Neural progenitor cell (in vitro differentiated cells): ENCODE results near the gene ATG4A. TPM values are rescaled to one million over a fixed set of nuclear protein-coding genes. Genes with fewer than 3 reads are reported as not detected.

Source experiments
- DNase-seq: peaks from one replicate; pipeline ENCODE4 v3.0.0-alpha.2; 2016; ENCODE audit warnings: low spot score
- H2AFZ ChIP-seq: fragments of 200-600 bp; sonication (generic); replicated peaks from 2 replicates; pipeline ENCODE4 v1.6.1; 2016; ENCODE audit warnings: antibody characterized with exemption
- H3F3A ChIP-seq: fragments of 200-600 bp; sonication (generic); 2 replicates; pipeline ENCODE4 v1.6.1; 2016; ENCODE audit warnings: antibody characterized with exemption, low read depth
- H3K27ac ChIP-seq: fragments of 200-600 bp; sonication (generic); 2 replicates; pipeline ENCODE4 v1.5.1; 2016; ENCODE audit warnings: mild to moderate bottlenecking
- H3K27me3 ChIP-seq: fragments of 200-600 bp; sonication (generic); 2 replicates; pipeline ENCODE4 v1.6.1; 2016; ENCODE audit warnings: mild to moderate bottlenecking, moderate library complexity
- H3K36me3 ChIP-seq: fragments of 200-600 bp; sonication (generic); 2 replicates; pipeline ENCODE4 v1.5.1; 2016
- H3K4me1 ChIP-seq: fragments of 200-600 bp; sonication (generic); 2 replicates; pipeline ENCODE4 v1.6.1; 2016; ENCODE audit warnings: mixed run types
- H3K4me2 ChIP-seq: fragments of 200-600 bp; sonication (generic); 2 replicates; pipeline ENCODE4 v1.6.1; 2016
- H3K4me3 ChIP-seq: fragments of 200-600 bp; sonication (generic); 2 replicates; pipeline ENCODE4 v1.5.1; 2016
- H3K79me2 ChIP-seq: fragments of 200-600 bp; sonication (generic); 2 replicates; pipeline ENCODE4 v1.6.1; 2016; ENCODE audit warnings: low read depth
- H3K9ac ChIP-seq: fragments of 200-600 bp; sonication (generic); 2 replicates; pipeline ENCODE4 v1.6.1; 2016
- H3K9me3 ChIP-seq: fragments of 200-600 bp; sonication (generic); 2 replicates; pipeline ENCODE4 v1.5.1; 2016; ENCODE audit warnings: low read depth
- H4K20me1 ChIP-seq: fragments of 200-600 bp; sonication (generic); 2 replicates; pipeline ENCODE4 v1.6.1; 2016; ENCODE audit warnings: low read depth
- H3K27ac Mint-ChIP-seq: 3 replicates; pipeline ENCODE4 v1.8.0; 2021; ENCODE audit warnings: mixed read lengths
- H3K27me3 Mint-ChIP-seq: 2 replicates; pipeline ENCODE4 v1.8.0; 2022; ENCODE audit warnings: low read depth, mild to moderate bottlenecking, inconsistent platforms, moderate library complexity, mixed read lengths; ENCODE audit not compliant: insufficient read depth
- H3K36me3 Mint-ChIP-seq: 3 replicates; pipeline ENCODE4 v1.8.0; 2021; ENCODE audit warnings: mixed read lengths
- H3K4me1 Mint-ChIP-seq: 3 replicates; pipeline ENCODE4 v1.8.0; 2021; ENCODE audit warnings: mixed read lengths
- H3K4me3 Mint-ChIP-seq: 3 replicates; pipeline ENCODE4 v1.8.0; 2021; ENCODE audit warnings: mild to moderate bottlenecking, moderate library complexity, mixed read lengths
- H3K9me3 Mint-ChIP-seq: 3 replicates; pipeline ENCODE4 v1.8.0; 2020; ENCODE audit warnings: mixed read lengths
- EZH2 ChIP-seq: fragments of 200-600 bp; sonication (generic); IDR thresholded peaks from 2 replicates; pipeline ENCODE4 v1.6.1; 2017; ENCODE audit warnings: antibody characterized with exemption, mild to moderate bottlenecking, moderate library complexity
- EZH2phosphoT487 ChIP-seq: fragments of 200-600 bp; sonication (generic); IDR thresholded peaks from 2 replicates; pipeline ENCODE4 v1.6.1; 2017; ENCODE audit warnings: antibody characterized with exemption
- total RNA-seq: library from RNA; depleted of rRNA; stranded (reverse); fragments of >200 nt; gene quantifications from 2 replicates; pipeline ENCODE4 v1.2.3, GENCODE V29; 2015; ENCODE audit warnings: low replicate concordance
- TF ChIP-seq, protein P1 (sequence below): fragments of 200-600 bp; sonication (generic); IDR thresholded peaks from 2 replicates; pipeline ENCODE4 v1.5.1; 2017; ENCODE audit warnings: antibody characterized with exemption, mild to moderate bottlenecking

ATG4A gene
- total RNA-seq, 1 donor from 2014 or later, result 6.5 TPM

DNA sequence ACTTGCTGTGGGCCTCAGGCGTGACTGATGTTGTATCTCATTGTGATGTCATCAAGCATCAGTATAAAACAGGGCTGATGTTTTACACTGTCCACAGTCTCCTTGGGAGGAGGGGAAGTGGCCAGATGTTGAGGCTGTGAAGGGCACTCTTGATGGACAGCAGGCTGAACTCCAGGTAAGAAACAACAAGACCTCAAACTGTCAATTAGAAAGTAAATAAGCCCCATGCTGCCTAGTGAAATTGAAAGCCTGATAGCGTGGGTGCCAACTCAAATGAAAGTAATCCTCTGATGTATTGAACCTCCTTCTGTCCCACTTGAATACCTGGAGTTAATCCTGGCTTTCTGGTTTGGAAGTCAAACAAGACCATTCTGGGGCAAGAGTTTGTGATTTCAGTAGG lies 27.0 kb upstream of the ATG4A start:
- Histone ChIP-seq H3K79me2 (no peaks in the 10 kb centered on the region), H3K4me3 (no peak overlapping the region), H3K4me2 (peak overlapping the region; percentile 6), H3K27me3 (no peaks in the 10 kb centered on the region), H3K9me3 (no peaks in the 10 kb centered on the region), H3K9ac (no peak overlapping the region), H3F3A (no peaks in the 10 kb centered on the region), H4K20me1 (no peaks in the 10 kb centered on the region), H3K27ac (no peak overlapping the region), H2AFZ (no peak overlapping the region), H3K36me3 (no peaks in the 10 kb centered on the region), H3K4me1 (peaks cover 13% of the 10 kb centered on the region)
- Mint-ChIP-seq H3K36me3 (no peaks in the 10 kb centered on the region), H3K4me3 (no peak overlapping the region), H3K9me3 (no peaks in the 10 kb centered on the region), H3K27me3 (peaks cover 6% of the 10 kb centered on the region), H3K4me1 (peaks cover 5% of the 10 kb centered on the region), H3K27ac (no peak overlapping the region)
- peak; percentile 28 for DNase-seq
- TF ChIP-seq EZH2phosphoT487 (no peak), EZH2 (no peak)
- TF ChIP-seq, protein P1, sequence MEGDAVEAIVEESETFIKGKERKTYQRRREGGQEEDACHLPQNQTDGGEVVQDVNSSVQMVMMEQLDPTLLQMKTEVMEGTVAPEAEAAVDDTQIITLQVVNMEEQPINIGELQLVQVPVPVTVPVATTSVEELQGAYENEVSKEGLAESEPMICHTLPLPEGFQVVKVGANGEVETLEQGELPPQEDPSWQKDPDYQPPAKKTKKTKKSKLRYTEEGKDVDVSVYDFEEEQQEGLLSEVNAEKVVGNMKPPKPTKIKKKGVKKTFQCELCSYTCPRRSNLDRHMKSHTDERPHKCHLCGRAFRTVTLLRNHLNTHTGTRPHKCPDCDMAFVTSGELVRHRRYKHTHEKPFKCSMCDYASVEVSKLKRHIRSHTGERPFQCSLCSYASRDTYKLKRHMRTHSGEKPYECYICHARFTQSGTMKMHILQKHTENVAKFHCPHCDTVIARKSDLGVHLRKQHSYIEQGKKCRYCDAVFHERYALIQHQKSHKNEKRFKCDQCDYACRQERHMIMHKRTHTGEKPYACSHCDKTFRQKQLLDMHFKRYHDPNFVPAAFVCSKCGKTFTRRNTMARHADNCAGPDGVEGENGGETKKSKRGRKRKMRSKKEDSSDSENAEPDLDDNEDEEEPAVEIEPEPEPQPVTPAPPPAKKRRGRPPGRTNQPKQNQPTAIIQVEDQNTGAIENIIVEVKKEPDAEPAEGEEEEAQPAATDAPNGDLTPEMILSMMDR, result no peak

DNA sequence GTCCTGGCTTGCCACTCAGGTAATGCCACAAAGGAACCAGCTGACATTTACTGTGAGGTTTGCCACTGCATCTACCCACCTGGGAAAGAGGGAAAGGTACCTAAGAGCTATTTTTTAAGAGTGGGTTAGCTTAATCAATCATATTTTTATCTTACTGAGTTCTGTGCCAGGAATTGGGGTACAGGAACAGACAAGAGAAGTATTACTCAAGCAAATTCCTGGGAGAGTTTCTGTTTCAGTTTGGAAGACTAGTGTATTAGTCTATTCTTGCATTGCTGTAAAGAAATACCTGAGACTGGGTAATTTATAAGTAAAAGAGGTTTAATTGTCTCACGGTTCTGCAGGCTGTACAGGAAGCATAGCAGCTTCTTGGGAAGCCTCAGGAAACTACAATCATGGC lies 23.5 kb upstream of the ATG4A start:
- Histone ChIP-seq H3K36me3 (no peaks in the 10 kb centered on the region), H3K27me3 (no peaks in the 10 kb centered on the region), H3K4me1 (peaks cover 13% of the 10 kb centered on the region), H2AFZ (no peak overlapping the region), H3F3A (no peaks in the 10 kb centered on the region), H3K4me2 (no peak overlapping the region), H3K4me3 (no peak overlapping the region), H3K9ac (no peak overlapping the region), H3K27ac (no peak overlapping the region), H3K79me2 (no peaks in the 10 kb centered on the region), H3K9me3 (no peaks in the 10 kb centered on the region), H4K20me1 (no peaks in the 10 kb centered on the region)
- Mint-ChIP-seq H3K4me1 (peaks cover 5% of the 10 kb centered on the region), H3K27ac (no peak overlapping the region), H3K4me3 (no peak overlapping the region), H3K36me3 (no peaks in the 10 kb centered on the region), H3K27me3 (peaks cover 2% of the 10 kb centered on the region), H3K9me3 (no peaks in the 10 kb centered on the region)
- DNase-seq, result no peak
- TF ChIP-seq, protein P1, result no peak
- TF ChIP-seq EZH2phosphoT487 (no peak), EZH2 (no peak)

DNA sequence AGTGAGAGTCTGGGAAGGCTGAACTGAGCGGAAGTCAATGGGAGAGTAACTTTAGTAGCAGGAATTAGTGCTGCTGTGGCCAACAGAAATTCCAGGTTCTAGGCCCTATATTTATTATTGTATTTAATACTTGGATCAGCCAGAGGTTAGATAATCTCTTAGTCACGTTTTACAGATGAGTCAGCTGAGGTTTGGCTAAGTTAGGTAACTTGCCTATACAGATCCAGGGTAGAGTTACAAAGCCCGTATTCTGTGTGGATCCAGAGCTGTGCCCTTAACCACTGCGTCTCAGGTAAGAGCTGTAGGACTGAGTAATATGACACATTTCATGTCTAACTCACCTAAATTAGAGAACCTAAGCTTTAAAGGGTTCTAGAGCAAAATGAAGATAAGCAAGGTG lies 20.7 kb upstream of the ATG4A start:
- H3K27me3 ChIP-seq, result no peaks in the 10 kb centered on the region
- no peaks in the 10 kb centered on the region for H3F3A ChIP-seq
- no peaks in the 10 kb centered on the region for H4K20me1 ChIP-seq
- no peaks in the 10 kb centered on the region for H3K79me2 ChIP-seq
- no peak overlapping the region for H3K9ac ChIP-seq
- H3K36me3 ChIP-seq, result no peaks in the 10 kb centered on the region
- peaks cover 2% of the 10 kb centered on the region for H3K27me3 Mint-ChIP-seq
- peaks cover 2% of the 10 kb centered on the region for H3K4me1 Mint-ChIP-seq
- H3K4me1 ChIP-seq, result no peaks in the 10 kb centered on the region
- H3K4me3 ChIP-seq, result no peak overlapping the region
- no peak overlapping the region for H3K27ac ChIP-seq
- no peaks in the 10 kb centered on the region for H3K9me3 Mint-ChIP-seq
- H3K9me3 ChIP-seq, result no peaks in the 10 kb centered on the region
- DNase-seq, result no peak
- no peak overlapping the region for H3K4me3 Mint-ChIP-seq
- no peaks in the 10 kb centered on the region for H3K36me3 Mint-ChIP-seq
- no peak overlapping the region for H2AFZ ChIP-seq
- H3K4me2 ChIP-seq, result no peak overlapping the region
- TF ChIP-seq EZH2 (no peak), EZH2phosphoT487 (no peak)
- TF ChIP-seq, protein P1, result no peak
- H3K27ac Mint-ChIP-seq, result no peak overlapping the region
